Ishikawa (cell line): ENCODE data around the gene SAG.

Source experiments
- CEBPB ChIP-seq: IDR thresholded peaks from 2 replicates; pipeline ENCODE4 v1.6.1; 2012
- CREB1 ChIP-seq: IDR thresholded peaks from 2 replicates; pipeline ENCODE4 v1.6.1; 2012; ENCODE audit warnings: low read depth
- EGR1 ChIP-seq: IDR thresholded peaks from 2 replicates; pipeline ENCODE4 v1.6.1; 2012
- EP300 ChIP-seq: IDR thresholded peaks from 2 replicates; pipeline ENCODE4 v1.6.1; 2012; ENCODE audit warnings: borderline replicate concordance
- FOXM1 ChIP-seq: IDR thresholded peaks from 2 replicates; pipeline ENCODE4 v1.6.1; 2012; ENCODE audit warnings: low read depth, borderline replicate concordance
- MAX ChIP-seq: IDR thresholded peaks from 2 replicates; pipeline ENCODE4 v1.6.1; 2012
- NFIC ChIP-seq: IDR thresholded peaks from 2 replicates; pipeline ENCODE4 v1.6.1; 2012
- REST ChIP-seq: IDR thresholded peaks from 2 replicates; pipeline ENCODE4 v1.6.1; 2012; ENCODE audit warnings: low read depth, mild to moderate bottlenecking
- TAF1 ChIP-seq: IDR thresholded peaks from 2 replicates; pipeline ENCODE4 v1.6.1; 2012; ENCODE audit warnings: low read depth, mild to moderate bottlenecking
- TCF12 ChIP-seq: IDR thresholded peaks from 2 replicates; pipeline ENCODE4 v1.6.1; 2012; ENCODE audit warnings: low read depth
- USF1 ChIP-seq: IDR thresholded peaks from 2 replicates; pipeline ENCODE4 v1.6.1; 2012
- YY1 ChIP-seq: IDR thresholded peaks from 2 replicates; pipeline ENCODE4 v1.6.1; 2012; ENCODE audit warnings: low read depth
- ZBTB7A ChIP-seq: IDR thresholded peaks from 2 replicates; pipeline ENCODE4 v1.6.1; 2012; ENCODE audit warnings: low read depth

GRCh38 chr2:233319256-233319655 is 11.6 kb downstream of the SAG start:
- TF ChIP-seq CREB1 (no peak), MAX (no peak), EP300 (no peak), REST (no peak), ZBTB7A (no peak), USF1 (no peak), EGR1 (no peak), TAF1 (no peak), YY1 (no peak), FOXM1 (no peak), CEBPB (no peak), NFIC (no peak), TCF12 (no peak)
